ENCODE measurements around the gene SARM1. TPM values are rescaled to one million over a fixed set of nuclear protein-coding genes. Genes with fewer than 3 reads are reported as not detected.

SARM1 gene
- polyA plus RNA-seq, 1 donor from 2014 or later: 21.6 TPM

GRCh38 chr17:28425206-28425605 lies 53.7 kb downstream of the SARM1 start:
- no peak overlapping the region for H3K9ac ChIP-seq (ENCODE audit: low read length)
- no peak overlapping the region for H3K4me3 ChIP-seq (ENCODE audit: low read length)
- H3K9me2 ChIP-seq (ENCODE audit: insufficient read depth, low read length): no peaks in the 10 kb centered on the region
- H3K27me3 ChIP-seq (ENCODE audit: insufficient read depth, low read depth, low read length): no peaks in the 10 kb centered on the region
- H3K27ac ChIP-seq (ENCODE audit: low read length): no peak overlapping the region
- no peaks in the 10 kb centered on the region for H3K9me3 ChIP-seq (ENCODE audit: low read length)
- no peaks in the 10 kb centered on the region for H3K79me2 ChIP-seq (replicated peaks; ENCODE audit: insufficient read depth, low read length)
- no peak for TF ChIP-seq EZH2 (IDR thresholded peaks at IDR 0.05; ENCODE audit: borderline replicate concordance, insufficient read depth, low read length, poor library complexity, severe bottlenecking)
- TF ChIP-seq RAD21 (conservative IDR thresholded peaks at IDR 0.05): no peak
- TF ChIP-seq REST (IDR thresholded peaks at IDR 0.05; ENCODE audit: borderline replicate concordance): no peak
- no peak for TF ChIP-seq POLR2AphosphoS5 (IDR thresholded peaks at IDR 0.05)
- TF ChIP-seq EP300 (conservative IDR thresholded peaks at IDR 0.05; ENCODE audit: poor library complexity, severe bottlenecking): no peak
- no peak for TF ChIP-seq MXI1 (conservative IDR thresholded peaks at IDR 0.05; ENCODE audit: poor library complexity, severe bottlenecking)
- no peak for TF ChIP-seq TAF1 (IDR thresholded peaks at IDR 0.05; ENCODE audit: low read depth)
- TF ChIP-seq SMC3 (conservative IDR thresholded peaks at IDR 0.05; ENCODE audit: poor library complexity): no peak
- TF ChIP-seq, protein P1, sequence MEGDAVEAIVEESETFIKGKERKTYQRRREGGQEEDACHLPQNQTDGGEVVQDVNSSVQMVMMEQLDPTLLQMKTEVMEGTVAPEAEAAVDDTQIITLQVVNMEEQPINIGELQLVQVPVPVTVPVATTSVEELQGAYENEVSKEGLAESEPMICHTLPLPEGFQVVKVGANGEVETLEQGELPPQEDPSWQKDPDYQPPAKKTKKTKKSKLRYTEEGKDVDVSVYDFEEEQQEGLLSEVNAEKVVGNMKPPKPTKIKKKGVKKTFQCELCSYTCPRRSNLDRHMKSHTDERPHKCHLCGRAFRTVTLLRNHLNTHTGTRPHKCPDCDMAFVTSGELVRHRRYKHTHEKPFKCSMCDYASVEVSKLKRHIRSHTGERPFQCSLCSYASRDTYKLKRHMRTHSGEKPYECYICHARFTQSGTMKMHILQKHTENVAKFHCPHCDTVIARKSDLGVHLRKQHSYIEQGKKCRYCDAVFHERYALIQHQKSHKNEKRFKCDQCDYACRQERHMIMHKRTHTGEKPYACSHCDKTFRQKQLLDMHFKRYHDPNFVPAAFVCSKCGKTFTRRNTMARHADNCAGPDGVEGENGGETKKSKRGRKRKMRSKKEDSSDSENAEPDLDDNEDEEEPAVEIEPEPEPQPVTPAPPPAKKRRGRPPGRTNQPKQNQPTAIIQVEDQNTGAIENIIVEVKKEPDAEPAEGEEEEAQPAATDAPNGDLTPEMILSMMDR (IDR thresholded peaks at IDR 0.05; ENCODE audit: poor library complexity, severe bottlenecking): no peak
- H4K20me1 ChIP-seq (ENCODE audit: insufficient read depth): no peaks in the 10 kb centered on the region
- no peaks in the 10 kb centered on the region for H3K36me3 ChIP-seq (ENCODE audit: insufficient read depth, low read length)
- H3K4me2 ChIP-seq (ENCODE audit: low read length): no peak overlapping the region
- H2AFZ ChIP-seq (ENCODE audit: low read depth, low read length): no peak overlapping the region
- no peaks in the 10 kb centered on the region for H3F3A ChIP-seq (ENCODE audit: insufficient read depth, low read length, poor library complexity, severe bottlenecking)

- H3F3A ChIP-seq (ENCODE audit: insufficient read depth, low read length, poor library complexity, severe bottlenecking): no peaks in the 10 kb centered on the region
- no peaks in the 10 kb centered on the region for H3K9me2 ChIP-seq (ENCODE audit: insufficient read depth, low read length)
- H3K4me3 ChIP-seq (ENCODE audit: low read length): no peak overlapping the region
- H3K27me3 ChIP-seq (ENCODE audit: insufficient read depth, low read depth, low read length): no peaks in the 10 kb centered on the region
- no peaks in the 10 kb centered on the region for H3K79me2 ChIP-seq (replicated peaks; ENCODE audit: insufficient read depth, low read length)
- no peak overlapping the region for H3K27ac ChIP-seq (ENCODE audit: low read length)
- no peak overlapping the region for H3K4me2 ChIP-seq (ENCODE audit: low read length)
- H4K20me1 ChIP-seq (ENCODE audit: insufficient read depth): no peaks in the 10 kb centered on the region
- no peaks in the 10 kb centered on the region for H3K36me3 ChIP-seq (ENCODE audit: insufficient read depth, low read length)
- no peak overlapping the region for H2AFZ ChIP-seq (ENCODE audit: low read depth, low read length)
- H3K9me3 ChIP-seq (ENCODE audit: low read length): no peaks in the 10 kb centered on the region
- TF ChIP-seq MXI1 (conservative IDR thresholded peaks at IDR 0.05; ENCODE audit: poor library complexity, severe bottlenecking) (no peak), REST (IDR thresholded peaks at IDR 0.05; ENCODE audit: borderline replicate concordance) (no peak), EZH2 (IDR thresholded peaks at IDR 0.05; ENCODE audit: borderline replicate concordance, insufficient read depth, low read length, poor library complexity, severe bottlenecking) (no peak), SMC3 (conservative IDR thresholded peaks at IDR 0.05; ENCODE audit: poor library complexity) (no peak), TAF1 (IDR thresholded peaks at IDR 0.05; ENCODE audit: low read depth) (no peak), POLR2AphosphoS5 (IDR thresholded peaks at IDR 0.05) (no peak), RAD21 (conservative IDR thresholded peaks at IDR 0.05) (no peak), EP300 (conservative IDR thresholded peaks at IDR 0.05; ENCODE audit: poor library complexity, severe bottlenecking) (no peak)
- TF ChIP-seq, protein P1 (IDR thresholded peaks at IDR 0.05; ENCODE audit: poor library complexity, severe bottlenecking): no peak
- no peak overlapping the region for H3K9ac ChIP-seq (ENCODE audit: low read length)
Observed at GRCh38 chr17:28426081-28426519, 54.6 kb downstream of the SARM1 start.
